ENCODE measurements around the gene FAM25C. TPM values are rescaled to one million over a fixed set of nuclear protein-coding genes. Genes with fewer than 3 reads are reported as not detected.

FAM25C gene
- total RNA-seq: not detected in 2 replicates

GRCh38 chr10:47999691-48000090 lies at the start of gene FAM25C:
FAM25C (minus strand) TSS chr10:47999791; CDS start chr10:47999765, 26 bp downstream.

Other genes with a start within 250 kb of the FAM25C start
- 0.21 and 0.24 TPM in 2 replicates for gene SYT15B, start 236.2 kb downstream of the FAM25C start, total RNA-seq
- gene NPY4R2, start 81.1 kb downstream of the FAM25C start, total RNA-seq: 0.72 TPM in 1 of 2 replicates, not detected in the other